Fibroblast of skin of left quadriceps (primary cell): ENCODE measurements around the gene NAA15.
"Not testable (repeated sequence)": the region's sequence is repeated elsewhere in the genome, so short reads cannot be mapped to it uniquely, and the experiment has no call there.

ENCODE experiments used
- DNase-seq, 2 experiments: peaks; one replicate each; pipeline ENCODE4 v3.0.0-alpha.2; 2013; ENCODE audit warnings: low read depth in 2 of 2

Gene NAA15

DNA sequence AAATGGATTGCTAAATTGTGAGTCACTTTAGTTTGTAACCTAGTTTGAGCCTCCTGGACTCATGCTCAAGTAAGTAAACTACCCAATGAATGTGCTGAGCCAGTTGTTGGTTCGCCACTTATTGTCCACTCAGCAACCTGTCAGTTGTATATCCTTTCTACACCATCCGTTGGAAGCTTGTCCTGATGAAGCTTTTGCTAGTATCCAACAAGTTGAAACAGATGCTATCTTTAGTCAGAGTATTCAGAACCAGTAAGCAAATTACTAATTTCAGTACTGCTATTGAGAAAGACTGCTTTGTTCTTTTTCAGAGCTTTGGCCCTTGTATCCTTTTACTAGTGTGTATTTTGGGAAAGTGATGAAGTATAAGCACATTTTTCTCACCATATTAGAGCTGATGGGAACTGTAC, 4.3 kb upstream of the NAA15 start:
- DNase-seq: no peak

DNA sequence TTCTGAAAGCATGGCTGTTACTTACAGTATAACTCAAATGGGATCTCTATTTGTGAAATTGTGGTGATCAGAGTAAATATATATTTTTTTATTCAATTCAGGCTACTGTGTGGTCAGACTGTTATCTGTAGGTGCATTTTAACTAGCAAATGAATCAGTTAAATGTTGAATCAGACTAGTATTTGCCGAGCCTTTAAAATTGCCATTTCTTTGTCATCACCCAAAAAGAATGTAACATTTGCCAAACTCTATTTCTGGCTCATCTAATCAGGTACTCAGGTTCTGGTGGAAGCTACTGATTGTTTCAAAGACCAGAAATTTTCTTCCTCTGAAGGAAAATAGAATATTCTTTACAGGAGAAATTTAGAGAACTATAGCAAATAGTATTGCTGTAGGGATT, 1.8 kb upstream of the NAA15 start:
- no peak for DNase-seq

DNA sequence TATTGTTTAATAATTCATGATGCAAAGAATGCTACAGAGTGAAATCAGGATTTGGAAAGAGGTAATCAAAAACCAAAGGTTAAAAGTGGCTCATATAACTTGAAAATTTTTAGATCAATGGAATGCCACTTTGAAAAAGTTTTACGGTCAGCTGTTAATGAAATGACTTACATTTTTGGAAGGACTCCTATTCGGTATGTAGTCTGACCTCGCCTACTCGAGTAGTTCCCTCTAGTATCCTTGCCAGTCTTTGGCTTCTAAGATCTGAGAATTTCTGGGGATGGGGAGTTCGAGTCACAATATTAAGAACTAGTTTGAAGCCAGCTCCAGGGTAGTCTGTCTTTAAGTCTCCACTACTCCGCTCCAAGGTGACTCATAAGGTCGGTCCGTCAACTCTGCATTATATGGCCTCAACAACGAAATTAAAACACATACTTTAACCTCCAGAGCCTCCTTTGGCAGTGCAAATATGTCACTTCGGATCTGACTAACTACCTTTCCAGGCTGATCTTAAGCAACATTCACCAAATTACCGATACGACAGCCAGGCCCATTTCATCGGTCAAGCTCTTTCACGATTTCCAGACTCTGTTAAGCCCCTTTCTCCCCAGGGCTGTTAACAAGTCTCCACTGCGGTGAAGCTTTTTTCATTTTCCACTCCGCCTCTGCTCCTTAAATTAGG, 733 bp upstream of the NAA15 start:
- no peak for DNase-seq

DNA sequence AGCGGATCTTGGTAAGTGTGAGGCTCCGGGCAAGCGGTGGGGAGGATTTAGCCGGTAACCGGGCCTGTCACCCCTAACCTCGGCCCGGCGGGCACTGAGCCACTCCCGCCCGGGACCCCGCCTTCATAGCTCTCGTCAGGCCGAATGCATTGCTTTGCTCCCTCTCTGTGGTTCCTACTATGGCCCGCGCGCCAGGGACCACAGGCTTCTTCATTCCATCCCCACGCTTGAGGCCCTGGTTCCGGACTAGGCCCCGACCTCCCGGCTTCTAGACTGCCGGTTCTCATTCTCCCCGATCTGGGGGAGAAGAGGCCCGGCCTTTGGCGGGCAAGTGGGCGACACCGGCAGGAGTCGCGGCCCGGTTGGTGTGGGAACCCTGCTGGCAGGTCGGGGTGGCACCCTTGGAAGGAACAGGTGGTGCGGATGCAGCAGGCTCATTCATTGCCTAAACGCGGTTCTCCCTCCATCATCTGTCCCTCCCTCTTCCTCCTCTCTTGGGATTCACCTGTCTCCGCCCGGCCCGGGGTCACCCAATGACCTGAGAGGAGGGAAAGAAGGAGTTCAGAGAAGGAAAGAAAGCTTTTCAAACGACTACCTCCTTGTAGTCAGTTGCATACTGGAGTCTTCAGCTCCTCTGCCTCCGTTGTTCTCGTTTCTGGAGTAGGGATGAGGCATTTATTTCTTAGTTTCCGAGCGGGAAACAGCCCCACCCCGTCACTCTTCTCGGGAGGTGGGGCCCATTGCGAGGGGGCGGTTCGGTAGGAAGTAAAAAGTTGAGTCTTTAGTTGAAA, 711 bp downstream of the NAA15 start, which contains the start of gene NDUFC1:
Gene NDUFC1 (minus strand): TSS at position 657 of the 791 bp plus-strand sequence. CDS start 6,679 bp downstream, outside the sequence.
- no peak for DNase-seq

DNA sequence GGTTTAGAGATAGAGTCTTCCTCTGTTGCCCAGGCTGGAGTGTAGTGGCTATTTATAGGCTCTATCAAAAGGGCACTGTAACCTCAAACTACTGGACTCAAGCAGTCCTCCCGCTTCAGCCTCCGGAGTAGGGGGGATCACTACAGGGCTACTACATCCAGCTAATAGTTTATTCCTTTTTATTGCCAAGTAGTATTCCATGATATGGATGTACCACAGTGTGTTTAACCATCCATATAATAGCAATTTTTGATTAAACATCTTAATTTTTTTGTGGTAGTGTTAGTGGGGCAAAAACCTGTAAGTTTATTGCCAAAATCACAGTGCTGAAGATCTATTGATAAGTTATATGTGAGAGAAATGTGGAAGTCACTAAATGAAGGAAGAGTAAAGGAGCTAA, 3.6 kb downstream of the NAA15 start:
- DNase-seq: no peak

DNA sequence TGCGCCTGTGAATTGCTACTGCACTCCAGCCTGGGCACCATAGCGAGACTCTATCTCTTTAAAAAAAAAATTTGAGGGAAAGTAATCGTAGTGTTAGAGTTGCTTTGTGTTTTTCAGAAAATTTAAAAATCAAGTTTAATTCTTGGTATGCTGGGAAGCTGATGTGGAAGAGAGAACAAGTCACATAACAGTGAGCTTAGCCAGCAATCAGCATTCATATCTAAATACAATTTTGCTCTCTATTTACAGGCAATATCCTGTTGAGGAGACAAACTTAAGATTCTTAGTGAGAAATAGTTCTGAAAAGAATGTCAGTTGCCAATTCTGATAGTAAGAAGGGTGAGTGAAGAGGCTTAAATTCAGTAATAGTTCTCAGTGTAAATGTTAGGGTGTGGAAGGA, 10.6 kb downstream of the NAA15 start:
- no peak for DNase-seq

DNA sequence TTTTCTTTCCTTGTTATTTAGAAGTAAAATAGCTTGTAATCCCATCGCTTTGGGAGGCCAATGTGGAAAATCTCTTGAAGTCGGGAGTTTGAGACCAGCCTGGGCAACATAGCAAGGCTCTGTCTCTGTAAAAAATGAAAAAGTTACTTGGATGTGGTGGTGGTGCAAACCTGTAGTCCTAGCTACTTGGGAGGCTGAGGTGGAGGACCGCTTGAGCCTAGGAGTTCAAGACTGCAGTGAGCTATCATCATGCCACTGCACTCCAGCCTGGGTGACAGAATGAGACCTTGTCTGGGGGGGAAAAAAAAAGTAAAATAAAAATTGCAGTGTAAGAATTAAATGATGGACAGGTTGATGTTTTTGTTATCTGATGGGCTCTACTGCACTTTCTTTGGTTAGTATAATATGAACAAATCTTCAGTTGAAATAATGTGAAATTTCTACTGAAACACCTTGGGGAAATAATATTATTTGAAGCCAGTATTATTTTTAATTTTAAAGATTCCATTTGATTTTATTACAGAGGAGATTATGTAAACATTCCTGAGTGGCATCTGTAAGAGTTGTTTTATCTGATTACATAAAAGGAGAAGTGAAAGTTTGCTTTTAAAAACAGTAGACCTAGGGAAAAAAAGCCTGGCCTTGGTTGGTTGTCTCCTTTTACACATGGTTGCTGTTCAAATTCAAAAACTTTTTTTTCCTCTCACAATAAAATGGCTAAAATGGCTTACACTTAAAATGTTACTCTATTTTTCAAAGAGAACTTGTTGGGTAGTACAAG, 11.4 kb downstream of the NAA15 start:
- DNase-seq: no peak

DNA sequence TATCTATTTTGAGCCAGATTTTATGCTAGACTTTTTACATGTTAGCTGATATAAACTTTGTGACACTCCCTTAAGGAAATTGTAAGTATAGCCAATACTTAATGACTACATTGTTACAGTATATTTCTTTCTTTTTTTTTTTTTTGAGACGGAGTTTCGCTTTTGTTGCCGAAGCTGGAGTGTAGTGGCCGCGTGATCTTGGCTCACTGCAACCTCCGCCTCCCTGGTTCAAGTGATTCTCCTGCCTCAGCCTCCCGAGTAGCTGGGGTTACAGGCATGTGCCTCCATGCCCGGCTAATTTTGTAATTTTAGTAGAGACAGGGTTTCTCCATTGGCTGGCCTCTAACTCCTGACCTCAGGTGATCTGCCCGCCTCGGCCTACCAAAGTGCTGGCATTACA, 12.1 kb downstream of the NAA15 start:
- not testable (repeated sequence) for DNase-seq

DNA sequence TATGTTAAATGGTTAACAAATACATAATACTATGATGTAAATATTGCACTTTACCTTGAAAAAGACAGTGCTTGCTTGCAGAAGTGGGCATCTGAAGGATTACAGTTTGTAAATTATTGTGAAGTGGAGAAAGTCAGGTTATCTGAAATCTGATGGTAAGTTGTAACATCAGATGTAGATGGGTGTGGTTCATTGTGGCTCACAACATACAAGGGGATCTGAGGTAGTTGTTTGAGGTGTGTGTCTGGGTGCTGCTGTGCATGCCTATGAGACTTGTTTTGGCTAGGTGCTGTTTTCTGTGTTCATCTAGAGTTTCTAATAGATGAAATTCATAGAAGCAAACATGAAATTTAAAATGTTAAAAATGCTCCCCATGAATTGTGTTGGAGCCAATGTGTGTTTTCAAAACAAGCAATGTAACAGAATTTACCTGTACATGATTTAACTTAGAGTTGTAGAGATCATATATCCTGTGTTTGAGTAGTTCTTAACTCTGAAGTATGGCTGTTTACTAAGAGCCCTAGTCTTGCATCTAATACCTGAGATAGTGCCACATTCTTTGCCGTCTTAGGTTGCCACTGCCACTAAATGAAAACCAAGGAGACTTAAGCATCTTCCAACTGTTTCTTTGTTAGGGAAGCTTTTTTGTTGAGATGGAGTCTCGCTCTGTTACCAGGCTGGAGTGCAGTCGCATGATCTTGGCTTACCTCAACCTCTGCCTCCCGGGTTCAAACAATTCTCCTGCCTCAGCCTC, 12.9 kb downstream of the NAA15 start:
- DNase-seq: no peak

DNA sequence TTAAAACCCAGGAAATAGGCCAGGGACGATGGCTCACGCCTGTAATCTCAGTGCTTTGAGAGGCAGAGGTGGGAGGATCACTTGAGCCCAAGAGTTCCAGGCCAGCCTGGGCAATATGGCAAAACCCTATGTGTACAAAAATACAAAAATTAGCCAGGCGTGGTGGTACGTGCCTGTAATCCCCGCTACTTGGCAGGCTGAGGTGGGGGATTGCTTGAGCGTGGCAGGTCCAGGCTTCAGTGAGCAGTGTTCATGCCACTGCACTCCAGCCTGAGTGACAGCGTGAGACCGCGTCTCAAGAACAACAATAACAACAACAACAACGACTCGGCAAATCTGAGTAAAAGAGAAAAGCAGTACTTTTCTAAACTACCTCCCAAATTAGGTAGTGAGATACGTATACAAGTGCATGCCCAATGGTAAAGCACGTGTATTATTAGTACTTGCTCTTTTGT, 13.9 kb downstream of the NAA15 start:
- DNase-seq: no peak

DNA sequence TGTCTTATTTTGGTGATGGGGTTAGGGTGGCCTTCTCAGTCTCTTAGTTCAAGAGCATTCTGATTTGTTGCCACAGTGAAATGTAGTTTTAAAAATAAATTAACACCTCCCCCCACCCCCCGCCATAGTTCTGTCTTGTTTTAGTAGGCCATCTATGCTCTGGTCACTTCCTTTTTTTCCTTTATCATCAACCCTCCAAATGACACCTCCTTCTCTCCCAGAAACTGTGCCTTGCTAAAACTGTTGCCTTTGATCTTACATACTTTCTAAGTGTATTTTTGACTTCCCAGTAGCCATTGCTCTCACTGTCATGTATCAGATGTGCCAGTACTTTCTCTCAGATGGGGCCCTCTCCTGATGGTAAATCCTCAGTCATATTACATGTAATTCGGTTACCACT, 15.4 kb downstream of the NAA15 start:
- no peak for DNase-seq

DNA sequence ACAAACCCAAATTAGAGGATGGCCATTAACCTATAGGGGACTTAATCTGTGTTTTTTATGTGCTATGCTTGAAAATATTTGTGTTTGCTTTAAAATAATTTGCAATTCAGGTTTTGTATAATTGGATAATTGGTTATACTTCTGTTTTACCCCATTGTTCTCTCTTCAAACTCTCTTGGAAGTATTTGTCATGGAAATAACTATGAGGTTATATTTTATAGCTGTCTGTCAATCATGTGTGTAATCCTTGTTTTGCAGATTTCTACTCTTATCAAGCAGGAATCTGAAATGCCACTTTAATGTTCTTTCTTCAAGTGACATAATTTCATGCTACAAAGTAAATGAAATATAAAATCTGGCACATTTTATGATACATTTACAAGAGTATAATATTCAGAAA, 16.3 kb downstream of the NAA15 start:
- DNase-seq: no peak

DNA sequence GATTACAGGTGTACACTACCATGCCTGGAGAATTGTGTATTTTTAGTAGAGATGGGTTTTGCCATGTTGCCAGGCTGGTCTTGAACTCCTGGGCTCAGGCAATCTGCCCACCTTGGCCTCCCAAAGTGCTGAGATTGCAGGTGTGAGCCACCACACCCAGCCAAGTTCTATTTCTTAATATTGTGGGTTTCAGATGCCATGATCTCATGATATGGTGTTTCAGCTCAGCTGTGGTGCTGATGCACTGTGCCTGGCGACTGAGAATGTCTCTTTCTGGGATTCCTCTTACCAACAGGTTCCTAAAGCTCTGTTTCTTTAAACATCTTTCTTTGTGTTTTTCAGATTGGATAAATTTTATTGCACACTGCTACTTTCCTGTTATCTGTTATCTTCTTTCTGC, 18.3 kb downstream of the NAA15 start:
- no peak for DNase-seq

DNA sequence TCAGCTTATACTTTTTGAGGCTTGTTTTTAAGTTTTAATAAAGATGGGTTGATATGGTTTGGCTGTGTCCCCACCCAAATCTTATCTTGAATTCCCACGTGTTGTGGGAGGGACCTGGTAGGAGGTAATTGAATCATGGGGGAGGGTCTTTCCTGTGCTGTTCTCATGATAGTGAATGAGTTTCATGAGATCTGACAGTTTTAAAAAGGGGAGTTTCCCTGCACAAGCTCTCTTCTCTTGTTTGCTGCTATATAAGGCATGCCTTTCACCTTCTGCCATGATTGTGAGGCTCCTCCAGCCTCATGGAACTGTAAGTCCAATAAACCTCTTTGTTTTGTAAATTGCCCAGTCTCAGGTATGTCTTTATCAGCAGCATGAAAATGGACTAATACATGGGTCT, 20.8 kb downstream of the NAA15 start:
- DNase-seq: not testable (repeated sequence)

DNA sequence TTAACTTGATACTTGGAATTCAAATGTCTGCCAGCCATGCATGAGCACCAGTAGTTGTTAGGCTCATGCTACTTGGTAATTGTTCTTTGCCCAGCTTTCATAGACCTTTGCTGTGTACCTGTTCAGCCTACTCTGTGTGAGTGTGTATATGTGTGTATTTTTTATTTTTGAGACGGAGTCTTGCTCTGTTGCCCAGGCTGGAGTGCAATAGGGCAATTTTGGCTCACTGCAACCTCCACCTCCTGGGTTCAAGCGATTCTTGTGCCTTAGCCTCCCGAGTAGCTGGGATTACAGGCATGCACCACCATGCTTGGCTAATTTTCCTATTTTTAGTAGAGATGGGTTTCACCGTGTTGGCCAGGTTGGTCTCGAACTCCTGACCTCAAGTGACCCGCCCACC, 21.2 kb downstream of the NAA15 start:
- DNase-seq: not testable (repeated sequence)

DNA sequence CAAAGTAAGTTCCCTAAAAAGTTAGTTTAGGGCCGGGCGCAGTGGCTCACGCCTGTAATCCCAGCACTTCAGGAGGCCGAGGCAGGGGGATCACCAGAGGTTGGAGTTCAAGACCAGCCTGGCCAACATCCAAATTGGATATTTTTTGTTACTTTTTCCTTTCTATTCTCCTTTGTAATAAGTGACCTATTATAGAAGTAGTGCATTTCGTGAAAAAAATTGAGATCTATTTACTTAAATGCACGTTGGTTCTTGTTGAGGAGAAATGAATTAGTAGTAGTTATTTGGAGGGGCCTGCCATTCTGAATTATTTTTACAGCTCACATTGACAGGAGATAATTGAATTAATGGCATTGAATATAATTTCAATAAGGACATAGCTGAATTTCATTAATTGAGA, 23.3 kb downstream of the NAA15 start:
- no peak for DNase-seq

DNA sequence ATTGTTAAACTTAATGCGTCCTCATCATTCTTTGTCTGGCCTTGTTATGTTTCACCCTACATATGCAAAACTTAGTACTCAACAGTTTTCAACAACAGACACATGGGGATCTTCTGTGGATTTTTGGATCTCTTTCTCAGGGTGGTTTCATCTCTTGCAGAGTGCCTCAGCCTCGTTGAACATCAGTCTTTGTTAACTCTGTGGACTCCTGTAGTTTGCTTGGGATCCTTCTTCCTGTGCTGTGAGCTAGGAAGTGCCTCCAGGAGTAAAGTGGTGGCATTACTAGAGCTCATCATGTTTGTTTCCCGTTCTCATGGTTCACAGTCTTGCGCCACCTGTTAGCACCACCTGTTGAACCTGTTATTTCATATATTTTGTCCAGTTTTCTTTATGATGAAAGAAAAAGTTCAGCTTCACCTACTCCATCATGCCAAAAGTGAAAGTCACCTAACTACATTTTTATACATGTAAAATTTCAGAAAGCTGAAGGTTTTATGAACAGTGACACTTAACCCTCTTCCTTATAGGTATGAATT, 28.4 kb downstream of the NAA15 start:
- DNase-seq: no peak

DNA sequence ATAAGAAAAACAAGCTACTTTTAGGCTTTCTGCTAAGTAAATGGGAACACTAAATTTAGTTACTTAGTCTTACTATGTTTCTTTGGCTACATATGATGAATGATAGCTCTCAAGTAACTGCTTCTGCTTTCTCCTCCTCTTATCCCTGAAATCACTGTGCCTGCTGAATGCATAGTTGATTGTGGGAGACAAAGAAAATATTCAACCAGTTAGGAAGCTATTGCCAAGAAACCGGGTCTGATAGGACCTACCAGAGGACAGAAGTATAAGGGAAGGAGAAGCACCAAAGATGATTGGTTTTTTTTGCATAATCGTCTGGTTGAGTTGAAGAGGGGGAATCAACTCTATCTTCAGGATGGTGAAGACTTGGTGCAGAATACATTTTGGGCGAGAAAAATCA, 29.0 kb downstream of the NAA15 start:
- no peak for DNase-seq

DNA sequence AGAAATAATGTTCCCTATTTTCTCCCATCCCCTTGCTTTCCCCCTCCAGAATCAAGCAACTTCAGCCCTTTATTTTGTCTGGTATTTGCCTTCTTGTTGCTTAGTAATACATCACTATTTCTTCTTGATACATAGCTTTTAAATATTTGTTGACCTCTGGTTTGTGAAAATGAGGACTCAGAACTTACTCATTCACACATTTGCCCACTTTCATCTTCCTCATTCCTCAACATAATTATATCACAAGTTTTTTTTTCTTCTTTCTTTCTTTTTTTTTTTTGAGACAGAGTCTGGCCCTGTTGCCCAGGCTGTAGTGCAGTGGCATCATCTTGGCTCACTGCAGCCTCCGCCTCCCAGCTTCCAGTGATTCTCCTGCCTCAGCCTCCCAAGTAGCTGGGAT, 29.9 kb downstream of the NAA15 start:
- DNase-seq: no peak

DNA sequence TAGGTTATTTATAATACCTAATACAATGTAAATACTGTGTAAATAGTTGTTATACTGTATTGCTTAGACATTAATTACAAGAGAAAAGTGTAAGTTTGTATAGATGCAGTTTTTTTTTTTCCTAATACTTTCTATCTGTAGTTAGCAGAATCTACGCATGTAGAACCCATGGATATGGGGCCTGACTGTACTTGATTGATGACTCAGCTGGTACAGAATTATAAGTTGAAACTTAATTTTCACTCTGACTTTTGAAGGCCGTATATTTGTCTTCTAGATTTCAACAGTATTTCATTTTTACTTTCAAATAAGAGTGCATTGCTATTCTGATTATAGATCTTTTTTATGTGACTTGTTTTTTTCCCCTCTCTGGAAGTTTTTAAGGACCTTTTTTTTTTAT, 31.7 kb downstream of the NAA15 start:
- DNase-seq: no peak

DNA sequence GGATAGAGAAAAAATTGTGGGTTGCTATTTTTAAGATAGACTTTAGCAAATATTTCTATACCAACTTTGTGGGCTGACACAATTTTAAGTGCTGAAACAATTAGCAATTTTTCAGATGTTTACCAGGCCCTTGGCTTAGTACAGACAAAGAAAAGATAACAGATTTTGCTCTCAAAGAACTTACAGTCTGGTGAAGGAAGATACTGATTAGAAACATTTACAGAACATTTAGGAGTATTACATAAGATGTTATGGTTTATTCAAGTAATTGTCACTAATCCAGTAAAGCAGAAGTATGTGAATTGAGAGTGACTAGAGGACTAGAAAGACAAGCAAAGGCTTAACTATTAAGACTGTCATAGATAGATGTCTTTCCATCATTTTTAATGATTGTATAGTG, 36.3 kb downstream of the NAA15 start:
- DNase-seq: no peak

DNA sequence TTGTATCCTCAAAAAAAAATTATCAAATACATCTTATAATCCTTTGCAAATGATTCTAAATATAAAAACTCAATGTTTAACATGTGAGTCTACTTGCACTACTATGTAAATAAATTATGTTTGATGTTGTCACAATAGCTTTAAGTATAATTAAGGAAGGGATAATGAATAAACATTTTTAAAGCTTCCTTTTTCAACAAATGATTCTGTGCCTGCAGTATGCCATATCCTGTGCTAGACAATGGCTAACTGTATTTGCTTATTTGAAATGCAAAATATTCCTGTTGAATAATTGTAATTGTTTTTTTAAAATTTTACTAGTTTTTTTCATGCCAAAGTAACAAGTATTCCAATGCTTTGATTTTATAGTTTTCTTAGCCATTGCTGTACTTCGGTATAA, 60.0 kb downstream of the NAA15 start:
- DNase-seq: no peak
